H9 (cell line): ENCODE results near the gene NKX6-2. TPM values are rescaled to one million over a fixed set of nuclear protein-coding genes. Genes with fewer than 3 reads are reported as not detected.

Source experiments
- DNase-seq: peaks from one replicate; pipeline ENCODE4 v3.0.0-alpha.2; 2017
- H2AFZ ChIP-seq: one replicate; pipeline ENCODE4 v1.6.1; 2013; ENCODE audit warnings: mild to moderate bottlenecking, low read length, control low read depth, moderate library complexity
- H2AK5ac ChIP-seq: 2 replicates; pipeline ENCODE4 v1.6.1; 2013; ENCODE audit warnings: low read length, control low read depth, mixed read lengths; ENCODE audit not compliant: insufficient read length
- H2BK120ac ChIP-seq: one replicate; pipeline ENCODE4 v1.6.1; 2013; ENCODE audit warnings: low read depth, mild to moderate bottlenecking, low read length, control low read depth, inconsistent platforms; ENCODE audit not compliant: poor library complexity, severe bottlenecking
- H2BK12ac ChIP-seq: 2 replicates; pipeline ENCODE4 v1.6.1; 2013; ENCODE audit warnings: low read length, control low read depth, mixed read lengths, low read depth; ENCODE audit not compliant: insufficient read length
- H2BK15ac ChIP-seq: 2 replicates; pipeline ENCODE4 v1.6.1; 2013; ENCODE audit warnings: low read depth, low read length, control low read depth
- H2BK20ac ChIP-seq: one replicate; pipeline ENCODE4 v1.6.1; 2013; ENCODE audit warnings: low read depth, mild to moderate bottlenecking, low read length, control low read depth, inconsistent platforms; ENCODE audit not compliant: poor library complexity, severe bottlenecking
- H2BK5ac ChIP-seq: 2 replicates; pipeline ENCODE4 v1.6.1; 2013; ENCODE audit warnings: low read length, control low read depth, mixed read lengths; ENCODE audit not compliant: insufficient read length
- H3K14ac ChIP-seq: 2 replicates; pipeline ENCODE4 v1.6.1; 2013; ENCODE audit warnings: low read length, control low read depth; ENCODE audit not compliant: insufficient read depth
- H3K18ac ChIP-seq: 2 replicates; pipeline ENCODE4 v1.6.1; 2013; ENCODE audit warnings: low read depth, mild to moderate bottlenecking, mixed read lengths, low read length, control low read depth; ENCODE audit not compliant: insufficient read length
- H3K23ac ChIP-seq: 2 replicates; pipeline ENCODE4 v1.6.1; 2013; ENCODE audit warnings: low read length, control low read depth, mixed read lengths, low read depth; ENCODE audit not compliant: insufficient read length
- H3K23me2 ChIP-seq: 2 replicates; pipeline ENCODE4 v1.6.1; 2013; ENCODE audit warnings: low read depth, mild to moderate bottlenecking, mixed read lengths, low read length, control low read depth; ENCODE audit not compliant: insufficient read length, poor library complexity, severe bottlenecking
- H3K27ac ChIP-seq: 2 replicates; pipeline ENCODE4 v1.5.1; 2013; ENCODE audit warnings: low read length, control low read depth, mixed read lengths, low read depth; ENCODE audit not compliant: insufficient read length
- H3K27me3 ChIP-seq: 2 replicates; pipeline ENCODE4 v1.6.1; 2013; ENCODE audit warnings: low read length, control low read depth, inconsistent platforms; ENCODE audit not compliant: insufficient read depth
- H3K4ac ChIP-seq: 2 replicates; pipeline ENCODE4 v1.6.1; 2013; ENCODE audit warnings: low read depth, mild to moderate bottlenecking, control low read depth, inconsistent platforms, low read length, moderate library complexity
- H3K4me1 ChIP-seq: 2 replicates; pipeline ENCODE4 v1.6.1; 2013; ENCODE audit warnings: low read length, control low read depth, inconsistent platforms; ENCODE audit not compliant: insufficient read depth
- H3K4me2 ChIP-seq: 2 replicates; pipeline ENCODE4 v1.6.1; 2013; ENCODE audit warnings: low read length, control low read depth, mixed read lengths; ENCODE audit not compliant: insufficient read length, insufficient read depth
- H3K56ac ChIP-seq: 2 replicates; pipeline ENCODE4 v1.6.1; 2013; ENCODE audit warnings: low read depth, mild to moderate bottlenecking, mixed read lengths, low read length, control low read depth; ENCODE audit not compliant: insufficient read length
- H3K79me1 ChIP-seq: 2 replicates; pipeline ENCODE4 v1.6.1; 2013; ENCODE audit warnings: low read depth, mild to moderate bottlenecking, moderate library complexity, low read length, control low read depth, inconsistent platforms; ENCODE audit not compliant: insufficient read depth, poor library complexity, severe bottlenecking
- H3K79me2 ChIP-seq: 2 replicates; pipeline ENCODE4 v1.6.1; 2013; ENCODE audit warnings: low read length, control low read depth, inconsistent platforms; ENCODE audit not compliant: insufficient read depth
- H3K9ac ChIP-seq: 2 replicates; pipeline ENCODE4 v1.6.1; 2013; ENCODE audit warnings: low read length, control low read depth, mixed read lengths; ENCODE audit not compliant: insufficient read length; ENCODE audit errors: extremely low read depth
- H3K9me3 ChIP-seq: one replicate; pipeline ENCODE4 v1.6.1; 2013; ENCODE audit warnings: low read depth, low read length, inconsistent platforms; ENCODE audit not compliant: control insufficient read depth
- H3T11ph ChIP-seq: one replicate; pipeline ENCODE4 v1.6.1; 2013; ENCODE audit warnings: mild to moderate bottlenecking, low read length, control low read depth, inconsistent platforms
- H4K20me1 ChIP-seq: one replicate; pipeline ENCODE4 v1.6.1; 2013; ENCODE audit not compliant: control insufficient read depth, insufficient read length, insufficient read depth
- H4K5ac ChIP-seq: 2 replicates; pipeline ENCODE4 v1.6.1; 2013; ENCODE audit warnings: low read depth, mild to moderate bottlenecking, mixed read lengths, low read length, control low read depth; ENCODE audit not compliant: insufficient read length
- H4K8ac ChIP-seq: replicated peaks from 2 replicates; pipeline ENCODE4 v1.6.1; 2013; ENCODE audit warnings: low read length, control low read depth, mixed read lengths, low read depth; ENCODE audit not compliant: insufficient read length
- H4K91ac ChIP-seq: 2 replicates; pipeline ENCODE4 v1.6.1; 2013; ENCODE audit warnings: low read depth, mild to moderate bottlenecking, moderate library complexity, mixed read lengths, low read length, control low read depth; ENCODE audit not compliant: insufficient read length
- H3K27ac Mint-ChIP-seq, 3 experiments: 2 replicates in 2 of 3; 3 replicates in 1 of 3; pipeline ENCODE4 v1.8.0; 2020 to 2021; ENCODE audit warnings: mixed read lengths in 3 of 3, mild to moderate bottlenecking in 1 of 3, moderate library complexity in 1 of 3
- H3K27me3 Mint-ChIP-seq: 2 replicates; pipeline ENCODE4 v1.8.0; 2021; ENCODE audit warnings: low read depth, mild to moderate bottlenecking, moderate library complexity, mixed read lengths
- H3K36me3 Mint-ChIP-seq, 3 experiments: 2 replicates in 2 of 3; 3 replicates in 1 of 3; pipeline ENCODE4 v1.8.0; 2020 to 2021; ENCODE audit warnings: low read depth in 3 of 3, mixed read lengths in 3 of 3; ENCODE audit not compliant: insufficient read depth in 1 of 3
- H3K4me1 Mint-ChIP-seq, 2 experiments: 2 replicates each; pipeline ENCODE4 v1.8.0; 2020; ENCODE audit warnings: mixed read lengths in 2 of 2
- H3K4me3 Mint-ChIP-seq, 2 experiments: 2 replicates in 1 of 2; 3 replicates in 1 of 2; pipeline ENCODE4 v1.8.0; 2020 to 2021; ENCODE audit warnings: mild to moderate bottlenecking in 2 of 2, mixed read lengths in 2 of 2, moderate library complexity in 1 of 2
- H3K9me3 Mint-ChIP-seq, 2 experiments: 2 replicates in 1 of 2; 3 replicates in 1 of 2; pipeline ENCODE4 v1.8.0; 2020; ENCODE audit warnings: mild to moderate bottlenecking in 2 of 2, mixed read lengths in 2 of 2, moderate library complexity in 1 of 2
- whole genome bisulfite sequencing: extraction: QIAGEN DNeasy Blood & Tissue Kit; methylation state at CpG from one replicate; pipeline ENCODE4 v1.1.7; 2013; ENCODE audit warnings: missing lambda C conversion rate, low lambda C conversion rate, mixed read lengths; ENCODE audit not compliant: insufficient read length; ENCODE audit errors: extremely low coverage; 5-methylcytosine and 5-hydroxymethylcytosine counted together
- total RNA-seq: library from RNA; stranded (reverse); gene quantifications from 2 replicates; pipeline ENCODE4 v1.2.1, GENCODE V29; 2021
- TF ChIP-seq, protein P1 (sequence below): fragments of 200-600 bp; sonication (generic); conservative IDR thresholded peaks from 3 replicates; pipeline ENCODE4 v1.8.0; 2021; ENCODE audit warnings: antibody characterized with exemption, mild to moderate bottlenecking

NKX6-2 gene
- total RNA-seq, 1 experiment from 2014 or later, result 0.13 TPM

DNA sequence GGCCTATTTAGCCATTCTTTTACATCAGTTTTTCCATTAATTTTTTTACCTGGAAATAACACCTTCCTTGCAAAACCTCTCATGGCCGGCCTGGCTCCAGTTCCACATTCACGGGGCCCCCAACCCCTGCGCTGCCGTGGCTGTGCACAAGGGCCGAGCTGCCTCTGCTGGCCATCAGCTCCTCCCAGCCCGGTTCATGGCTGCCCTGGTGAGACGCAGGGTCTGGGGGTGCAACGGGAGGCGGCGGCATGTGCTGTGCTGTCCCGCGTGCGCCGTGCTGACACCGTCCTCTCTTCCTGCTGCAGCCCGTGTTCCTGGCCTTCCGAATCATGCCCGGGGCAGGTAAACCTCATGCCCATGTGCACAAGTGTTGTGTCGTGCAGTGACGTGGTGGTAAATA, 4.4 kb downstream of the NKX6-2 start:
- Histone ChIP-seq H3K79me2 (no peaks in the 10 kb centered on the region), H3K27ac (no peak overlapping the region), H3K56ac (no peak overlapping the region), H2AFZ (no peak overlapping the region), H2BK15ac (no peak overlapping the region), H2BK5ac (no peak overlapping the region), H4K8ac (no peak overlapping the region), H3K18ac (no peak overlapping the region), H3K79me1 (no peaks in the 10 kb centered on the region), H3K23me2 (no peaks in the 10 kb centered on the region), H2BK120ac (no peak overlapping the region), H3K23ac (no peak overlapping the region), H2BK12ac (no peak overlapping the region), H3K4me1 (0 out of 2 replicates have a peak, but pooled peaks cover 3% of the 10 kb centered on the region), H3T11ph (no peak overlapping the region), H3K9ac (no peak overlapping the region), H3K4me2 (no peak overlapping the region), H3K4ac (no peak overlapping the region), H3K27me3 (peaks cover 40% of the 10 kb centered on the region), H2BK20ac (no peak overlapping the region), H3K9me3 (no peaks in the 10 kb centered on the region), H4K91ac (no peak overlapping the region), H4K5ac (no peak overlapping the region), H3K14ac (no peak overlapping the region), H2AK5ac (no peak overlapping the region), H4K20me1 (no peaks in the 10 kb centered on the region)
- peaks cover 52% of the 10 kb centered on the region for H3K27me3 Mint-ChIP-seq
- no peak overlapping the region for H3K4me3 Mint-ChIP-seq
- DNase-seq, result no peak
- TF ChIP-seq, protein P1, sequence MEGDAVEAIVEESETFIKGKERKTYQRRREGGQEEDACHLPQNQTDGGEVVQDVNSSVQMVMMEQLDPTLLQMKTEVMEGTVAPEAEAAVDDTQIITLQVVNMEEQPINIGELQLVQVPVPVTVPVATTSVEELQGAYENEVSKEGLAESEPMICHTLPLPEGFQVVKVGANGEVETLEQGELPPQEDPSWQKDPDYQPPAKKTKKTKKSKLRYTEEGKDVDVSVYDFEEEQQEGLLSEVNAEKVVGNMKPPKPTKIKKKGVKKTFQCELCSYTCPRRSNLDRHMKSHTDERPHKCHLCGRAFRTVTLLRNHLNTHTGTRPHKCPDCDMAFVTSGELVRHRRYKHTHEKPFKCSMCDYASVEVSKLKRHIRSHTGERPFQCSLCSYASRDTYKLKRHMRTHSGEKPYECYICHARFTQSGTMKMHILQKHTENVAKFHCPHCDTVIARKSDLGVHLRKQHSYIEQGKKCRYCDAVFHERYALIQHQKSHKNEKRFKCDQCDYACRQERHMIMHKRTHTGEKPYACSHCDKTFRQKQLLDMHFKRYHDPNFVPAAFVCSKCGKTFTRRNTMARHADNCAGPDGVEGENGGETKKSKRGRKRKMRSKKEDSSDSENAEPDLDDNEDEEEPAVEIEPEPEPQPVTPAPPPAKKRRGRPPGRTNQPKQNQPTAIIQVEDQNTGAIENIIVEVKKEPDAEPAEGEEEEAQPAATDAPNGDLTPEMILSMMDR, result no peak
- WGBS, result no CpG with 5 or more reads among the region's 20 CpGs
- peaks cover 14 to 16% of the 10 kb centered on the region in 2 experiments for H3K4me1 Mint-ChIP-seq
- no peaks in the 10 kb centered on the region for H3K9me3 Mint-ChIP-seq
- H3K27ac Mint-ChIP-seq, result no peak overlapping the region
- H3K36me3 Mint-ChIP-seq, result peaks cover 0 to 3% (median 0%) of the 10 kb centered on the region in 3 experiments; a peak in 4 of 7 replicates
